T-helper 2 cell treated with Interferon-gamma antibody and Interleukin-4, amounts not matched to agents 100 ng/mL and 5 ng/mL, for 36 hours (primary cell): ENCODE data around the gene UBASH3A. TPM values are rescaled to one million over a fixed set of nuclear protein-coding genes. Genes with fewer than 3 reads are reported as not detected.

ENCODE experiments used
- intact Hi-C: fragments of 100-400 bp; cut with micrococcal nuclease; formaldehyde crosslinking; loops from one replicate; pipeline ENCODE4 v1.15.1; 2023
- total RNA-seq: library from RNA; stranded (reverse); gene quantifications from 2 replicates; pipeline ENCODE4 v1.2.3, GENCODE V29; 2022

UBASH3A gene
- 84.2 and 93.0 TPM in 2 replicates for total RNA-seq

DNA sequence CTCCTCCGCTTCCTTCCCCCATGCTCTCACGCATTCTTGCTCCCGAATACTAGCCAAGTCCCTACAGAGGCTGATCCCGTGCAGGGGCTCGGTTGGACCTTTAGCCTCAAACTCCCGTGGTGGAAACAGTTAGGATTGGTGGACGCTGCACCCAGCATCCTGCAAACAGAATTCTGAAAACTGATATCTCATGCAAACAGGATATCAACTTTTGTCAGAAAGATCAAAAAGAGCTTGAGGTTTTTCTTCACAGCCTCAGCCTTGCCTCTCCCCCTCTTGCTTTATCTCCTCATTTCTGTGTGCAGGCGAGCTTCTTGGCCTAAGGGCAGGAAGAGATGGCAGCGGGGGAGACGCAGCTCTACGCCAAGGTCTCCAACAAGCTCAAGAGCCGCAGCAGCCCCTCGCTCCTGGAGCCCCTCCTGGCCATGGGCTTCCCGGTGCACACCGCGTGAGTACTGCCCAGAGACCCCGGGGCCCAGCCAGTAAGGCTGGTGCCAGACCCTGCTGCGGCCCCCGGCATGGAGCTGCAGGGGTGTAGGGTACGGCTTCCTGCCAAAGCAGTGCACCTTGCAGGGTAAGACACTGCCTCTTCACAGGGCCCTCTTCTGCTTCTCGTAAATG, at the start of gene UBASH3A:
TSS of gene UBASH3A (plus strand) at position 292 of the 621 bp plus-strand sequence. CDS start at position 336, 44 bp downstream.
- intact Hi-C loops: loop anchor here (1.0 to 5.0 kb wide), 6 partner anchors 10 to 171 kb away; no protein-coding TSS in a partner anchor

DNA sequence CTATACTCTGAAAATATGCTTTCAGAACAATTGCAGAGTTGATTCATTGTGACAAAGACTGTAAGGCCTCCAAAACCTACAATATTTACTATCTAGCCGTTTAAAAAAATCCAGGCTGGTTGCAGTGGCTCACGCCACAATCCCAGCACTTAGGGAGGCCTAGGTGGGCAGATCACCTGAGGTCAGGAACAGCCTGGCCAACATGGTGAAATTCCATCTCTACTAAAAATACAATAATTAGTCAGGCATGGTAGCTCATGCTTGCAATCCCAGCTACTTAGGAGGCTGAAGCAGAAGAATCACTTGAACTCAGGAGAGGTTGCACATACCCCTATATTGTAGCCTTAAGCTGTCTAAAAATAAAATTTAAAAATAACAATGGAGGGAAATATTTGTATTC, 47.7 kb upstream of the UBASH3A start:
- intact Hi-C loops: no loop called here

GRCh38 chr21:42356650-42357049, 47.1 kb upstream of the UBASH3A start:
- intact Hi-C loops: no loop called here

DNA sequence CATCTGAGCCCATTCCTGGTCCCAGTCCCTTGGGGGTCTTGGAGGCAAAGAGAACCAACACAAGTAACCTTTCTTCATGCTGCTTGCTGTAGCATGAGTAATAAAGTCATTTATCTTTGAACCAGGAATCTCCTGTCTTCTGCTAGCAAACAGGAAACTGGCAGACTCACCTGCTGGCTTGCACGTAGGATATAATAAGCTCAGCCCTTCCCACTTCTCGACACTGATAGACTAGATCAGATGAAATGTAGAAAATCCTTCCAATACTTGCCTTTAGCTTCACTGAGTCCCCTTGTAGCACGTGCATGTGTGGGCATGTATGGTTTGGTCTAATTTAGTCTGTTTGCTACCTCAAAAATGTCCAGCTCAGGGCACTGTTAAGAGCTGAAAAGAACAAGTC, 46.4 kb upstream of the UBASH3A start:
- intact Hi-C loops: no loop called here

DNA sequence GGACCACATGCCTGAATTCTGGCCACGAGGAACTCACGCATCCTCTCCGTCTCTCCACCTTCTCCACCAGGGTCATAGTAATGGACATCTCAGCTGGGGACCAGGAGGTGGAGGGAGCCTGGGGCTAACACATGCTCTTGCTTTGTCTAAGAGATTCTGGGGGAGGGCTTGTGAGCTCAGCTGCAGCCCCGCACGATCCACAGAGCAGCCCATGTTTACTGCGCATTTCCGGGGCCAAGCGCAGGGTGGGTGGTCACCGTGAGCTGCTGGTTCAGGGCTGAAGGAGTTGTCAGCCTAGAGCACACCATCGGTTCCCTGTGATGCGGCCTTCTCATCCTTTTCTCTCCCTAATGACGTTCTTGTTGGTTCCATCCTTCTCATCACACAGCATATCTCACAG, 45.4 kb upstream of the UBASH3A start:
- intact Hi-C loops: no loop called here

GRCh38 chr21:42358937-42359336, 44.8 kb upstream of the UBASH3A start:
- intact Hi-C loops: no loop called here

- intact Hi-C loops: no loop called here
Measured at GRCh38 chr21:42360317-42360716, 43.4 kb upstream of the UBASH3A start.

DNA sequence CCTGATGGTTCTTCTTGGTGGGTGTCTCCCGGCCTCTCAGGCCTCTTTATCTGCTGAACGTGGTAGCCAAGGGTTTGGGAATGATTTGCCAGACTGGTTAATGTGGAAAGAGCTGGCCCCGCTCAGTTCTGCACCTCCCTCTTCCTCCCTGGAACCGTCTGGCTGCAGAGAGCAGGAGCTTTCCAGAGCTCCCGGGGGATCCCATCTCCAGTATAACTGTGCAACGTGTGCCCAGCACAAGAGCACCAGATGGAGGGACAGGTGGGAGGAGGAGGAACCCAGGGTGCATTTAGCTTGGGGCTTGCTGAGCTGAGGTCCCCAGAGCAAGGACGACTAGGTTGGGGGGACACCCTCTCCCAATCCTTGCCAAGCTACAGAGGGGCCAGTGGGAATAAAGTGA, 42.4 kb upstream of the UBASH3A start:
- intact Hi-C loops: no loop called here

DNA sequence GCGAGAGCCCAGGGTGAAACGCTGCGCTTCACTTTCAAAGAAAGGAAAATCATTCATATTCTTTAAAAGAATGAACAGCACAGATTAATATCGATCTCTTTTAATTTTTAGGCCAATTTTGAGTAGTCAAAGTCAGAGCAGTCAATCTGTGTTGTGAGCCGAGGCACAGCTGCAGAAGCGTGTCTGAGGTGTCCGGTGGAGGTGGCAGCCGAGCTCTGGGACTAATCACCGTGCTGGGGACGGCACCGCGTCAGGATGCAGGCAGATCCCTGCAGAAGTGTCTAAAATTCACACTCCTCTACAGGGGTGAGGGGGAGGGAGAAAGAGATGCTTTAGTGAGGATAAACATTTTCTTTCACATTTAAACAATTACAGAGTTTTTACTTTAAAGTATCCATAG, 41.5 kb upstream of the UBASH3A start:
- intact Hi-C loops: no loop called here

GRCh38 chr21:42362700-42363099, 41.0 kb upstream of the UBASH3A start:
- intact Hi-C loops: no loop called here

DNA sequence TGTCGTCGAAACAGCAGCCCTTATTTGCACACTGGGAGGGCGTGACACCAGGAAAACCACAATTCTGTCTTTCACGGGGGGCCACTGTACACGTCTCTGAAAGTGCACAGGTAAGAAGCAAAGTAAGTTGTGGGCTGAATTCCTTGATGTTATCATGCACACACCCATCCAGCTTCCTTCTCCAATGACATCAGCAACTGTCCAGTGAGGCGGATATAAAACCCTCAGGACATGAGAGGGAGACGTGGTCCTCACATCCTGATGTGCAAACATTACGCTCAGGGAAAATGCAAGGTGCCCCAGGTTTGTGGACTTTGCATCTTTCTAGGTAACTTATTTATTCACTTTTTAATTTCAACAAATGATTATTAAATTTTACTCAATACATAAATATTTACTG, 40.4 kb upstream of the UBASH3A start:
- intact Hi-C loops: no loop called here

DNA sequence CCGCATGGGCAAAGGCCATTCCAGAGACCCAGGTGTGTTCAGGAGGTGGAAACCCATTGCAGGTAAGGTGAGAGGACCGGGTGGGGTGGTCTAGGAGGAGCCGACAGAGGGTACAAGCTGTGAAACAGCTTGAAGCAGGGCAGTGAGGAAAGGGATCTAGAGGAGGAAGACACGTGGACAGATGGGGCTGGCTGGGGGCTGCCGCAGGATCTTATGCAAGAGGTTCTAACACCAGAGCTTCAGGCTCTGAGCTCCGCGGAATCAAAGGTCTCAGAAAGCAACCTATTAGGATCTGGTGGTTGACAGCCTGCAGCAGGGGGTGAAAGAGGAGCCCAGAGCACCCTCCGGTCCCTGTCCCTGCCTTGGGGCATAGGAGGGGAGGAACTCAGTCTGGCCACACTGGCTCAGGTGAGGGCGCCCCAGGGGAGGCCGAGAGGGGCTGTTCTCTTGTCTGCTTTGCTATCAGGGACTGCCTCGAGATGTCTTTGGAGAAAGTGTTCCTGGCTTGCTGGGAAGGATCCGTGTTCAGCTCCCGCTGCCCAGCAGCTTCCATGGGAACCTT, 39.3 kb upstream of the UBASH3A start:
- intact Hi-C loops: no loop called here

- intact Hi-C loops: no loop called here
Measured at GRCh38 chr21:42365770-42366169, 37.9 kb upstream of the UBASH3A start.

DNA sequence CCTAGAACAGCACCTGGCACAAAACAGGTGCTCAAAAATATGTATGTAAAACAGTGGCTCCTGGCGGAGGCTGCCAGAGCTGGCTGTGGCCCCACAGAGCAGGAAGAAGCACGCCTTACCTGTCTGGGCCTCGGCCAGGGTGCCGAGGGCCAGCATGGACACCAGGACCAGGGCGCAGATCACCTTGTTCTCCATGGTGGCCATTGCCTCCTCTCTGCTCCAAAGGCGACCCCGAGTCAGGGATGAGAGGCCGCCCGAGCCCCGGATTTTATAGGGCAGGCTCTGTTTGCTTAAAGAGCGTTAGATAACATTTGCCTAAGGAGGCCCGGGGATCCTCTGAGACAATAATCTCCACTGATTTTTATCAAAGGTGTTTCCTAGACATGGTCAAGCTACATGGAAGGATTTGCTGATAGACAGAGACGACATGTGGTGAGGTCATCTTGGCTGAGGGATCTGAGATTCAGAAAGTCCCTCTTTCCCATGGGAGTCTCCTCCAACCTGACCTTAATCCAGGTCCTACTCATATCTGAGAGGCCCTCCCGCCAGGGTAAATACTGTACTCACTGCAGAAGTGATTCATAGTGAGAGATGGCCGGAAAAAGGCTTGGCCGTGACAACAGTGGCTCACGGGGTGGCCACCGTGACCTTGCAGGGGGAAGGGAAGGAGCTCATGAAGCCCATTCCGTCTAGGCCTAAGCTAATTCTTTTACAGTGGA, 37.3 kb upstream of the UBASH3A start, which contains the start of gene TFF1:
TSS of gene TFF1 (minus strand) at position 244 of the 719 bp plus-strand sequence. CDS start at position 204, 40 bp downstream.
- intact Hi-C loops: no loop called here

- intact Hi-C loops: no loop called here
Measured at GRCh38 chr21:42367367-42368165, 36.1 kb upstream of the UBASH3A start.

DNA sequence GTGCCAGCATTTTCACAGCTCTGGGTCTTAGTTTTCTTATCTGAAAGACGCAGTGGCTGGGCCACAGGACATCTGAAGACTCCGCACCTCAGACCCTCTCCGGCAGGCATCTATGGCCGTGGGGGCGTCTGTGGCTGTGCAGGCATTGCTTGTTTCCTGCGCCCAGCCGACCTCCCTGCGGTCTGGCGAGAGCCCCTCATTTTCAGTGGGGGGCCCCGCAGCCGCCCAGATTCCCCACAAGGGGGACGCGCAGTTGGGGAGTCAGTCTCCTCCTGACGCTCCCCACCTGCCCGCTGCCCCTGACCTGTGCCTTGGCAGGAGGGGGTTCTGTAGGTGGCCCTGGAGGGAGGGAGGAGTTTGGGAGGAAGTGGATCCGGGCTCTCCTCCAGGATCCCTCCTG, 33.9 kb upstream of the UBASH3A start:
- intact Hi-C loops: loop anchor here (10.0 kb wide), 1 partner anchor 55 kb away; no protein-coding TSS in a partner anchor

DNA sequence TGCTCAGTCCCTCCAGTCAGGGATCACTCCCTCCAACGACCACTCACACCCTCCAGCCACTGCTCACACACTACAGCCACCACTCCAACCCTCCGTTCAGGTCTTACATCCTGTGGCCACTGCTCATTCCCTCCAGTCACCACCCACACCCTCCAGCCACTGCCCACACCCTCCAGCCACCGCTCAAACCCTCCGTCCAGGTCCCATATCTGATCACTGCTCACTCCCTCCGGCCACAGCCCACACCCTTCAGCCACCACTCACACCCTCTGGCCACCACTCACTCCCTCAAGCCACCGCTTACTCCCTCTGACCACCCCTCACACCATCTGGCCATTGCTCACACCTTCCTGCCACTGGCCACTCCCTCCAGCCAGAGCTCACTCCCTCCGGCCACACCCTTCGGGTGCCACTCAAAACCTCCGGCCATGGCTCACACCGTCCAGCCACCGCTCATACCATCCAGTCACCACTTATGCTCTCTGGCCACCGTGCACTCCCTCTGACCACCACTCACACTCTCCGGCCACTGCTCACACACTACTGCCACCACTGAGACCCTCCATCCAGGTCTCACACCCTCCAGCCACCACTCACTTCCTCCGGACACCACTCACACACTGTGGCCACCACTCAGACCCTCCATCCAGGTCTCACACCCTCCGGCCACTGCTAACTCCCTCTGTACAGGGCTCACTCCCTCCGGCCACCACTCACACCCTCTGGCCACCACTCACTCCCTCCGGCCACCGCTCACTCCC, 32.6 kb upstream of the UBASH3A start:
- intact Hi-C loops: loop anchor here (10.0 kb wide), 1 partner anchor 54 kb away; no protein-coding TSS in a partner anchor

DNA sequence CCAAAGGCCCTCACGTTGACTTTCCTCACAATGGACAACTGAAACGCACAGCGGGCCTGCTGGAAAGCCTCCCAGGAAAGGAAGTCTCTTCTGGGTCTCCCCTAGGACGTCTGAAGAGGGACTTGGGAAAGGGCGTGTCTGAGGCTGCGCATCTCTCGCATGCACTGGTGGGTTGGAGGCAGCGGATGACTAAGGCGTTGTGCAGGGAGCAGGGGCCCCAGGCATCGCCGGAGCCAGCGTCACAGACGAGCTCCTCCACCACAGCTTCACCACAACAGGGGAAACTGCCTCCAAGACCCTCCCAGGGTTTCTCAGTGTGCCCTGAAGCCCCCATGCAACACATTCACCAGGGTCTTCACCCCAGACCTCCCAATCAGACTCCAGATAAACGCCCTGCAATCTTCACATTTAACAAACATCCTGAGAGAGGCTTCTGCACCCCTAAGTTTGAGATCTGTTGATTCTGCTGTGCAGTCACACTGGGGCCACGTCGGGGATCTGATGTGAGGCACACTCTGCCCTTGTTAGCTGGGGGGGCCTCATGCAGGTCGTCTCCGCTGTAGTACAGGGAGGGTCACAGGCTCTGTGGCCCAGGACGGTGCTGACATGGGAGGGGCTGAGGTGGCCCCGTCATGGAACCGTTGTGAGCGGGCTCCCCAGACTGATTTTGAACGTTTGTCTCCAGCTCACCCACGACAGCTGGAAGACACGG, 30.4 kb upstream of the UBASH3A start:
- intact Hi-C loops: loop anchor here (10.0 kb wide), 1 partner anchor 51 kb away; no protein-coding TSS in a partner anchor

DNA sequence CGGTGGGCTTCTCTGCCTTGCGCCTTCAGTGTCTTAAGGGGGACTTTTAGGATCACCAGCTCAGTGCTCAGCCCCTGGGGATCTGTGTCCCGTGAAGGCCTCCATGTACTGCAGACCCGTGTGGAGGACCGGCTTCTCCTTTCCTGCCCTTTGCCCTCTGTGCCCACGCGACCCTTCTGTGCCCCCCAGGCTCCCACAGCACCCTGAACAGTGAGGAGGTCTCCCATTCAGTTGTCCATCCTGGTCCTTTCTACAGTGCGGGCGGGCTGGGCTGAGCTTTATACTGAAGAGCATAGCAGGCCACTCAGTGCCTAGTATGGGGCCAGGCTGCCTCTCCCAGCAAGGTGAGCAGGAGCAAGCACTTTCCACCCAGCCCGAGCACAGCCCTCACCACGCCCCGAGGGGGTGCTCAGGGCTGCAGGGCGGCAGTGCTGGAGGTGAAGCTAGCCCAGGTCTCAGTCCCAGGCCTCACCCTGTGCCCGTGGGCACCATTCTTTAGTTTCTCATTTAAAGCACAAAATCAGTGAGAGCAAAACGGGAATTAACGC, 29.7 kb upstream of the UBASH3A start:
- intact Hi-C loops: loop anchor here (10.0 kb wide), 1 partner anchor 51 kb away; no protein-coding TSS in a partner anchor

DNA sequence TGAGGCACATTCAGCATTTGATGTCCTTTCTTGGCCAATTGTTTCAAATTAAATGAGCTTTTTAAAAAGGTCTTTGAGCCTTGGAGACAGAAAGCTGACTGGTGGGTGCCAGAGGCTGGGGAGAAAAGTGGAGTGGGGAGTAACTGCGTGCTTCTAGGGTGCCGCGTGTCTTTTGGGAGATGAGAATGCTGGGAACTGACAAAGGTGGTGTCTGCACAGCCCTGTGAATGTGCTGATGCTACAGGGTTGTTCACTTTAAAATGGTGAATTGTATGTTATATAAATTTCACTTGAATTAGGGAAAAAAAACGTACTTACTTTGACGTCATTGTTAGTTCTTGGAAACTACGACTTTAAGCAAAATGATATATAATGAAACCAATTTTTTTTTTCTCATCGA, 29.2 kb upstream of the UBASH3A start:
- intact Hi-C loops: loop anchor here (10.0 kb wide), 1 partner anchor 50 kb away; no protein-coding TSS in a partner anchor
